GM19043 (cell line): ENCODE results near the gene GADD45G.

ENCODE experiments used
- ATAC-seq: cut with Tn5 transposase; IDR thresholded peaks from one replicate; pipeline ENCODE4 v1.9.1; 2021; ENCODE audit warnings: low read depth; ENCODE audit not compliant: unreplicated experiment

The GADD45G gene

DNA sequence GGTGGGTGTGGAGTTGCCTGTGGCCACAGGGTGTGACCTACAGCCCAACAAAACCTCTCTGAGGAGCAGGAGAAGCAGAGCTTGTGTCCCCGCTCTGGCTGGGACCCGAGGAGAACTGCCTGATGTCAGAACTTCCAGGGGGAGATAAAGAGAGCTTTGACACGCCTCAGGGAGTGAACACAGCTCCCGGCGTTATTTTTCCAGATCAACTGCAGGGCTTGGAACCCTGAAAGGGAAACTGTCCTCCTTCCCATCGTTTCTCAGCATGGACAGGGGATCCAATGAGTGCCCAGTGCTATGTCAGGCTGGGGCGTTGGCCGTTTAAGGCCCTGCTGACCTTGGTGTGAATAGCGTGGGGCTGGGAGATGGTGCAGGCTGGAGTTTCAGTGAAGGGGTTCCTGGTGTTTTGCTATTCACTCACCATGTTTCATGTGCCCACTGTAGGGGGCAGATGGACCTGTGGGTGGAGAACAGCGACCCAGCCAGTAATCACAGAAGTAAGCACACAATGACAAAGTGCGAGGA is 22.0 kb downstream of the GADD45G start:
- no peak for ATAC-seq

DNA sequence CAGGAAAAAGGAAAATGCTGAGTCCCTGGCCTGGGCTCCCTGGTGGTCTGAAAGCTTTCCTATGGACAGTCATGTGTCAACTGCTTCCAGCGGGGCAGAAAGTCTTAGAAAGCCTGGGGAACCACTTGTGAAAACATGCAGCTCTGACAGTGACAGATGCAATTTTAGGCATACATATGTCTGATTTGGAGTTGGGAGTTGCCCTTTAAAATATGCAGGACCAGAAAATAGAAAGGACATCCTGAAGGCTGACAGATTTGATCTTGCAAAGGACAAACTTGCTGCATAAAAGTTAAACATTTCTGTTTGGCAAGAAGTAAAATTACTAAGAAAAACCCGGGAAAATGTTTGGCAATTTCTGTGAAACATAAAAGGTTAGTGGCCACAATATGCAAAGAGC is 23.8 kb downstream of the GADD45G start:
- no peak for ATAC-seq

DNA sequence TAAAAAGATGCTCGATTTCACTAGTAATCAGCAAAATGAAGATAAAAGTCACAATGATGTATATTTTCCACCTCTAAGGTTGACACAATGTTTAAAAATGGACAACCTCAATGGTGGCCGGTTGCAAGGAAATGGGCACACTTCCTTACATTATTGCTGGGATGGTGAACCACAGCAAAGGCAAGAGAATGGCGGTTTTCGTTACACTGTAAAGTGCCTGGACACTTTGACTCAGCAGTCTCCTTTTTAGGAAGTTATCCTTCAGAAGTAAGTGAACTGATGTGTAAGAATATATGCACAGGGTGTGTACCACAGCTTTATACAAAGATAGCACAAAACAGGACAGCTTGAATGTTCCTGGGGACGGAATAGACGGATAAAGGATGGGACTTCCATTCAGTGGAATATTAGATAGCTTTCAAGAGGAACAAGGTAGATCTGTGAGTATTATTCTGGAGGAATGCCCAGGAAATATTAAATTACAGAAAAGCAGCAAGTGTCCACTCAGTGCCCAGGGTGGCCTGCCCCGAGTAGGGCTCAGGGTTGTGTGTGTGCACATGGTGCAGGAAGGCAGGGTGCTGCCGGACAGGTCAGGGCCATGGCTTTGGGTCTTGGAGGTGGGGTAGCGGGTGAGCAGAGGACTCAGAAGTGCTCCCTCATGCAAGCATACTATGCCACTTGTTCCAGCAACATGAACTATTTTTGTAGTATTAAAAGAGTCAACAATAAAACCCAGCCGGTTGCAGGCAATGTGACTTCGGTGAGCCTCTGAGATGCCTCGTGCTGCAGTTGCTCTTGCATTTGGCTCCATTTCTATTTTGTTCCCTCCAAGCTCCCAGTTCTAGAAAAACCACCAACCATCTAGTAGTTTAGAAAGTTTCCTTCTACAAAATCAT is 24.5 kb downstream of the GADD45G start:
- no peak for ATAC-seq

DNA sequence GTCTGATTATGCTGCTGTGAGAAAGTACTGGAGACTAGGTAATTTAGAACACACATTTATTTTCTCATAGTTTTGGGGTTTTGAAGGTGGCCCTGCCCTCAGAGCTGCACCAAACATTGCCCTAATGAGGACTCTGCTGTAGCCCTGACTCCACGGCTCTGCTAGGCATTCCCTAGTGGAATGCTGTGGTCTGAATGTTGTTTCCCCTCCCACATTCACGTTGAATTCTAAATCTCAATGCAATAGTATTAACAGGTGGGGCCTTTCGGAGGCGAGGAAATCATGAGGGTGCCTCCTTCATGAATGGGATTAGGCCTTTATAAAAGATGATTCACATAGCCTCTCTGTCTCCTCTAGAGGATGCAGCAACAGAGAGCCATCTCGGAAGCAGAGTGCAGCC is 25.7 kb downstream of the GADD45G start:
- no peak for ATAC-seq

DNA sequence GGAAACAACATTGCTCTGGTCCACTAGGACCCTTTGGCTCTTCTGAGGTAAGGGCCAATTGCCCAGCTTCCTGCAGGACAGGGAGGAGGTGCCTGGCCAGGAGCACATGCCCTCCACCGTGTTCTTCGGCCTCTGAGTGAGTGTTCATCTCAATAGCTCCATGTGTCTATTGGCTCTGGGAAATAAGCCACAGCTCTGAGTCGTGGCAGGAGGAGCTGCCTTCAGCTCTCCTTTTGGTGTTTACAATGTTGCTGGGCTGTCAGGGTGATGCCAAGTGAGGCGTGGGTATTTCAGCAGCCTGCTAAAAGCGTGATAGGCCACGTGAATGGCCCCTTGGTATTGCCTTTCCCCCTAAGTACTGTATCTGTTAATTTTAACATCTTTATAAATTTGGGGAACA is 26.6 kb downstream of the GADD45G start:
- no peak for ATAC-seq

DNA sequence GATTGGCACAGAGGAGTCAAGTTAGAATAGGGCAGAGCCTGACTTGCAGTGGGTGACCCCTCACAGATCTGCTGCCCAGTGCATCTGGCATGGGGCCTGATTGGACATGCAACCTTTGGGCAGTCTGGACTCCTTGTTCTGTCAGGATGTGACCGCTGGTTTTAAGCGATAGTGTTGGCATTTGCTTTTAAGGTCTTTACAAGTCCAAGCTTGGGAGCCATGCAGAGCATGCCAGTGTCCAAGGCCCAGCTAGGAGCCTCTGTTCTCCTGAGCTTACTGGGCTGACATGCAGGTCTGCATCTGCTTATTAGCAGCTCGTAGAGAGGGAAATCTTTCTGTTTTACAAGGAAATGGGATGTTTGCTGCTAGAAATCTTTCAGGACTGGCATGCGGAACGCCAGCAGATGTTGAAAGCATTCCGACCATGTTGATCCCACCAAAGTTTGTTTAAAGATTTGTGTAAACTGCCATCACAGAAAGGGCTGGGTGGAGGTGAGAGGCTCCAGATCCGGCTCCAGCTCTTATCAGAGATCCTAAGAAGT is 27.5 kb downstream of the GADD45G start:
- ATAC-seq: no peak

DNA sequence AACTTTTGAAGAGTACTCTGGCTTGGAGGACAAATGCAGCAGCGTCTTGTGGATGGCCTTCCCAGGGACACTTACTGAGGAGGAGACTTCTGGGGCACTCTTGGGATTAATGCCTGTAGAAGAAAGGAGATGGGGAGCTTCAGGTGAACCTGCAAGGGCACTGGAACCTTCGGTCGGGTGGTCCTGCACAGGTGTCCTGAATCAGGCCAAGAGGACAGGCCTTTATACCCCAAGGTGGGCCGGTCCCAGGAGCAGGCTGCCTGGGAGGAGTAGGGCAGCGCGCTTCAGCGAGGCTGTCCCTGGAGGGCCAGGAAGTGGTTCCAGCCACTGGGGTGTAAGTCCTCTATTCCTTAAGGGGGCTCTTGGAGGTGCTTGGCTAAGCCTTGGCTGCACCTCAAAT is 27.9 kb downstream of the GADD45G start:
- no peak for ATAC-seq

DNA sequence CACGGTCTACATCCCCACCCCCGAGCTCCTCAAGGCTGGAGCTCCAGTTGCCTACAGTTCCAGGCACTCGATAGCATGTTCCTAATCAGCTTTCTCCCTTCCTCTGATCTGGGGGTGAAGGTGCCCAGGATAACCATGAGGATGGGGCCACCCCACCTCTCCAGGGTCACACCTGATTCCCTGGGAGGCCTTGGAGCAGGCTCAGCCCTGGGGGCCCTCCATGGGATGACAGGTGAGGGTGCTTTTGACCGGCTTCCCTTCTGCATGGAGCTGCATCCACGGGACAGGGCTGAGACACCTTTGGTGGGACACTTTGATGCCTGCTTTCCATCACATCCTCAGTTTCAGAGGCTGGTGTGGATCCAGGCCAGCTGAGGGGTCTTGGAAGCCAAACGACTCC is 28.6 kb downstream of the GADD45G start:
- ATAC-seq: no peak

DNA sequence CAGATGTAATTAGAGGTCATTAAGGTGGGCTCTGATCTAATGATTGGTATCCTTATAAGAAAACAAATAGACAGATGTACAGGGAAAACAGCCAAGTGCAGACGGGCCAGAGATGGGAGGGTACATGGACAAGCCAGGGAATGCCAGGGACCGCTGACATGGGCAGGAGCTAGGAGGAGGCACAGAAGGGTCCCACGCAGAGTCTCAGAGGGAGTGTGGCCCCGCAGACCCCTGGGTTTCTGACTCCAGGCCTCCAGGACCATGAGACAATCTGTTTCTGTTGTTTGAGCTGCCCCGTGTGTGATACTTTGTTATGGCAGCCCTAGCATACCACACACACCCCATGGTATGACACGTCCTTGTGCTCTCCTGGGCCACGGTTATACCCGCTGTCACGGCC is 29.1 kb downstream of the GADD45G start:
- ATAC-seq: no peak

DNA sequence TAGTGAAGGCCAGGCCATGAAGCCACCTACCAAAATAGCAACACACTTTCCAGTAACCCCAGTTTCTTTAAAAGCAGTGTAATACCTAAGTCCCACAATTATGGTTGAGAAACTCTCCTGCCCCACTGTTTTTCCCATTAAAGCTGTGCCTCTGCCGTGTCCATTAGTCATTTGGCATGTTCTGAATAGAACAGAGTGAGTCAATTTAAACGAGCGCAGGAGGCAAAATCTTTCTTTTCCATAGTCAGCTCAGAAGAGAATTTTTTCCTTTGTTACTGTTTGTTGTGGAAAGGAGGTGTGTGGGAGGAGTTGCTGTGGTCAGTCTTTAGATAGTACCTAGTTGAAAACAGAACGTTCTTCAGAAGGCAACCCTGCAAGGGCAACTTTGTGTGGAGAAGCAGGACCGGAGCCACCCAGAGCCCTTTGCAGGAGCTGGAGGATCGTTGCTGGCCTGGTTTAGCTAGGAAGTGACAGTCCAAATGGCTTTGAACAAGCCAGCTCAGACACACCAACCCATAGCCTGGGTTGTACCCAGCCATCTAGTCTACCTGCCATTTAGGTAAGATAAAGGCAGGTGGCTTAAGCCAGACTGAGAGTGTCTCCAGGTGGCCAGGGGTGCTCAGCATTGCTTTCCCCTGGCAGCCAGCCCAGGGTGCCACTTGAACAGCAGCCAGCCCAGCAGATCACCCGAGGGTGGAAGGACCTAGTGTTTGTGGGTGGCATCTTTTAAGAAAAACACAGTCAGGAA is 30.4 kb downstream of the GADD45G start:
- ATAC-seq: no peak

DNA sequence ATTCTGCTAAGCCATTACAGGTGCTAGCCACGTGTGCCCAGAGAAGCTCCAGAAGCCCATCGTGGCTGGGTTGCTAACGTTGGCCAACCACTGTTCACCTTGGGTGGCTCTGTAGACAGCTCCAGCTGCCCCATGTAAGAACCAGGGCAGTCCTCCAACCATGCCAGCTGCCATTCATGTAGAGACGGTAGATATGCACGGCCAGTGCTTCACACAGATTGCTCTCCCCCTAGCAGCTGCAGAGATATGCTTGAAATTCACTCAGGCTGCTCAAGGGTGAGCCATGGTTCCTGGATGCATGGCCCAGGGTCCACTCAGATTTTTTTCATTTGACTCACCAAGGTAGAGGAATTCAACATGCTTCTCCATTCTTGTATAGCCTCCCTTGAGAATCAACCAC is 31.0 kb downstream of the GADD45G start:
- no peak for ATAC-seq

DNA sequence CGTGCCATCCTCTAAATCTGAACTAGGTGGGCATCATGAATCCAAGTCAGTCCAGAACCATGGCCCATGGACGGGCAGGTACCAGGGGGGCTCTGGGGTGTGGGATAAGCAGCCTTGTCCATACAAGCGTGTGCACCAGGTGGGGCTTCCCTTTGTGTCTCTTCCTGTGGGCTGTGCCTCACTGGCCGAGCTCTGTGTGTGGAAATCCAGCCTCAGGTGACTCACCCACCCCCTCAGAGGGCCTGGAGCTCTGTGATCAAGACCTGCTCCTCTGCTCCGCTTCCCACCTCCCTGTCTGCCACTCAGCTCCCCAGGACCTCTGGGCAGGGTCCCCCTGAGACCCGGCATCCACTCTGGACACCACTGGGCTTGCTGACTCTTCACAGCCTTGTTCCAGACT is 33.0 kb downstream of the GADD45G start:
- no peak for ATAC-seq

DNA sequence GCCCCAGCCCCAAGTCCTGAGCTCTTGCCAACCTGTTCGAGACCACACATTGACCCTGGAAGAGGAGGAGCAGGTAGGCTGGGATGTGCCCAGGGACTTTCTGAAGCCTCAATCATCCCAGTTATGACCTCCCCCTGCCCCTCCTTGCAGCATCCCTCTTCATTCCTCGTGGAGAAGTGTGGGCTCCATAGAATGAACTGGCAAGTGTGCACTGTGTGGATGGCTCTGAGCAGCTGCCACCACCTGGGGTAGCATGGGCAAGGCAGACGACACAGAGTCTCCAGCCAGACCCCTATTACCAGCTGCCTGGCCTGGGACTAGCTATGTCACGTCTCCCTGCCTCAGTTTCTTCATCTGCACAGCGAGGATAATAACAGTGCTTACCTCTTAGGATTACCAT is 33.5 kb downstream of the GADD45G start:
- no peak for ATAC-seq

DNA sequence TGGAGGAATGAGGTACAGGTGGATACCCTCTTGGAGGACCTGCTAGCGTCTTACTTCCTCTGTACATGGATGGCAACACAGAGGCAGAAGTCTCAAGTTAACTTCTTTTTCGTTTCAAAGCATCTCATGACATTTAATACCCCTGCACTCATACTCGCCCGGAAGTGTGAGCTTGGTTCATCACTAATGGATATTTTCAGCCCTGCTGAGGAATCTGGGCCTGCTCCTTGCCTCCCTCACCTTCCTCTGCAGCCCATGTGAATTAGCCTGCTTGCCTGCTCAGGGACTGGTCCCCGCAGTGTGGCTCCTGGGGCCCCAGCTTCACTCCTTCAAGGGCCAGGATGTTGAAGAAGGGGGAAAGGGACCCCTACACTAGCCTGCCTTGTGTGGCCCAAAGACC is 34.1 kb downstream of the GADD45G start:
- no peak for ATAC-seq

DNA sequence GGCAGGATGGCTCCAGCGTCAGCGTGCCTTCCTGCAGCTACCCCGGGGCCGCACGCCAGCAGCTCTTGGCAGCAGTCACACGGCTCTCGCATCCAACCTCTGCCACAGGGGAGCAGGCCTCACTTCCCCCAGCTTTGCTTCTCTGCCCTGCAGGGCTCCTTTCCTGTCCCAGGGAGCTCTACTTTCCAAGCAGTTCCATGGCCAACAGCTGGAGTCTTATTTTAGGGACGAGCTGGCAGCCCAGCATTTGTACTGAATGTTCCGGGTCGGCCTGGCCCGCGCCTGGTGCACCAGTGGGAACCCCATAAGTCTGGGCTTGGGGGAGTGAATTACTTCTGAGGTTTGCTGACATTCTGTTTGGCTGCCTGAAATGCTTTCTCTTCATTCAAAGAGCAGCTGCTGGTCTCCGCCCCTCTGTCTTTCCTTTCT is 34.6 kb downstream of the GADD45G start:
- ATAC-seq: no peak

DNA sequence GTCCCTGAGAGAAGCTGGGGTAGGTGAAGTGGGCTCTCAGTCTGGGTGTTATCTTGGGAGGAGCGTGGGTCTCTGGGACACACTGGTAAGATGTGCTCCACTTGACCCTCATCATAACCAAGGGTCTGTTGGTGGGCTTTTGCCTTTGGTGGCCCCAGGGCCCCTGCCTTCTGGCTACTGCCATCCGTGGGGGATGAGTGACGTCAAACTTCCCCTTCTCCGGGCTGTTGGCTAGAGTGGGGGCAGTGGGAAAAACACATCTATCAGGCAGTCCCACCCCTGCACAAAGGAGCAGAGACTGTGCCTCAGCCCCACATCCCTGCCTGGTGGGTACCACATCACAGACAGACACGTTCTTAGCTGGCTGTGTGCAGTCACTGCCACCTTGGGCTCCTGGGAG is 35.1 kb downstream of the GADD45G start:
- ATAC-seq: no peak

DNA sequence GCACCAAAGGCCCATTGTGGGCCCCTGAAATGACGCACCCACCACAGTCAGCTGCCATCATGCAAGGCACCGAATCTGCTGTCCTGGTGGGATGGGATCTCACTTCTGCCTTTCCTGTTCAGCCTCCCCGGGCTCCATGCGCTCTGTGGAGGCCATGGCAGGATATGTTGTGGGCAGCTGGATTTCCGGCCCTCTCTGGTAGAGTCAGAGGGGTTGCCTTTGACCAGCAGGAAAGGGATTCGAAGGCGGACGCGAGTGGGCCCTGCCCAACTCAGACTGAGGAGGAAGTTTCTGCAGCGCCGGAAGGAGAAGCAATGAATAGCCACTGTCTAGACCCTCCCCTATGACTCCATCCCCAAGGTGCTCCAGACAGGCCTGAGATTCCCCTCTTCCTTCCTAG is 35.5 kb downstream of the GADD45G start:
- ATAC-seq: no peak

DNA sequence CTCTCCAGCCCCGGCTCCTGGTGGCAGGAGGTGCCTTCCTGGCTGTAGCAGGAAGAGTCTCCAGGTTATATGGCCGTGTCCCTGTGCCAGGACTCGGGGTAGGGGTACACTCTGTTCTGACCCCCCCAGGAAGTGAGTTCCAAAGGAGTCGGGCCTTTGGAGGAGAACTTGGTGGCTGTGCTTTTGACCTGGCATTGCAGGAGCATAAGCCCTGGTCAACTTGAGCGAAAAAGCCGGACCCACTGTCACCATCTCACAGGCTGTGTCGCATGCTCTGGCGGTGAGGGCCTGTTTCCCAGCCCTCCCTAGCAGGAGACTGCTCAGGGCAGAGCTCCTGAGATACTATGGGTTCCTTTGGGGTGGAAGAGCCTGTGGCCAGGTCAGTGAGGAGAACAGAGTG is 36.0 kb downstream of the GADD45G start:
- no peak for ATAC-seq

DNA sequence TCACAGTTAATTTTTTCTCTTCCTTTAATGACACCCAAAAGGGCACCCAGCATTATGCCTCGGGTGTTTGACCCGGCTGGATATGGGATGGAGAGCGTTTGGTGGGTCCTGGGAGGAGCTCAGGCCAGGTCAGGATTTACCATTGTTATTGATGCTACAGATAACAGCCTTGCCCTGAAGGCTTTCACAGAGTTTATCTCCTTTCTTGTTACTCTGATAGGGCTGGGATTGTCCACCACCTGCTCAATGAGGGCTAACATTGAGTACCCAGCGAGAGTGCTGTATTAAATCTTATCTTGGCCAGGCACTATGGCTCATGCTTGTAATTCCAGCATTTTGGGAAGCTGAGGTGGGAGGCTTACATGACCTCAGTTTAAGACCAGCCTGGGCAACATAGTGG is 37.2 kb downstream of the GADD45G start:
- no peak for ATAC-seq

DNA sequence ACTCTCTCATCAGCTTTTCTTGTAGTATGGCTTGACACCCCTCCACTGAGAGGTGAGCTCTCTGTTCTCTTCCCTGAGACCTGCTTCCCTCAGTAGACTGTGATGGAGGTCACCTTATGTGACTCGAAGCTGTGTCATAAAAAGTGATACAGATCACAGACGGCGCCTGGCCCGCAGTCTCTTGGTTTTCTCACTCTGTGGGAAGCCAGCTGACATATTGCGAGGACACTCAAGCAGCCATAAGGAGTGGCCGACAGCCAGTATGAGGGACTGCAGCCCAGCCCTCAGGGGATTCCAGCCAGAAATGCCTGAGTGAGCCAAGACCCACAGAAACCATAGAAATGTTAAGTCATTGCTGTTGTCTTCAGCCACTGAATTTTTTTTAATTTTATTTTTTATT is 38.0 kb downstream of the GADD45G start:
- no peak for ATAC-seq

DNA sequence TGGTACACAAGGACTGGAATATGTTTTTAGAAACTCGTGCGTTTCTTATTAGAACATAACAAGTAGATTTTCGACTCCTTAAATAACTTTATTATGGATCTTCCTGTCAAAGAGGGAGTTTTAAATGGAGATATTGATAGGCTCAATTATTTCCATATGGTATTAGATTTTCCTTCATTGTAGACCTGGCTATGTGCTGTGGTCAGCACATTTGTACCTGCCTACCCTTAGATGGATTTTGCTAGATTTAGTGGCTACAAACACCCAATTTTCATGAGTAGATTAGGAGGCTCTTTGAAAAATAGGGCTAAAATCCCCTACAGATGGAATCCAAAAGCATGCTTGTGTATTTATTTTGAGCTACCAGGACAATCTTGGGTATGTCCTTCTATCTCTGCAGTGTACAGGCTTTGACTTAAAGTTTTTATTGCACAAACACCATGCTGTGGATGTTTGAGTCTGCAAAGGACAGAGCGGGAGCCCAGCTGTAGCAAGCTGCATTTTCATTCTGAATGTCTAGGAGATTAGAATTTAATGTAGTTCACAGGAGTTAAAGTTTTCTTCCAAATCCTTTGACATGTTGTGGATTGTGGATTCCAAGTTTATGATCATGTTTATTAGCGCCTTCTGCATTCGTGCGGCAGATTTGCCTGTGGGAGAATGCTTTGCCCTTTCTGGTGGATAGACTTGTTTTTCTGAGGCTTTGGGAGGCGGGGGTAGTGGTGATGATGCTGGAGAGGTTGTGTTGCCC is 41.6 kb downstream of the GADD45G start:
- ATAC-seq: no peak
